Measurements from ENCODE around the gene NTNG2.

The NTNG2 gene

GRCh38 chr9:132176338-132176737 is 14.5 kb downstream of the NTNG2 start:
- no peak for DNase-seq

GRCh38 chr9:132181796-132182313 is 20.0 kb downstream of the NTNG2 start:
- DNase-seq: no peak

GRCh38 chr9:132182314-132183091 is 20.6 kb downstream of the NTNG2 start:
- DNase-seq: no peak

GRCh38 chr9:132183134-132183533 is 21.3 kb downstream of the NTNG2 start:
- DNase-seq: no peak

GRCh38 chr9:132183715-132184114 is 21.9 kb downstream of the NTNG2 start:
- DNase-seq: no peak

- DNase-seq: no peak
Observed at GRCh38 chr9:132184124-132184523, 22.3 kb downstream of the NTNG2 start.

GRCh38 chr9:132185073-132186009 is 23.5 kb downstream of the NTNG2 start:
- DNase-seq: no peak

- DNase-seq: no peak
Observed at GRCh38 chr9:132187121-132187620, 25.3 kb downstream of the NTNG2 start.

- no peak for DNase-seq
Observed at GRCh38 chr9:132190966-132191365, 29.1 kb downstream of the NTNG2 start.

- no peak for DNase-seq
Observed at GRCh38 chr9:132192728-132193127, 30.9 kb downstream of the NTNG2 start.

- DNase-seq: no peak
Observed at GRCh38 chr9:132193227-132194124, 31.6 kb downstream of the NTNG2 start.

GRCh38 chr9:132194508-132194907 is 32.6 kb downstream of the NTNG2 start:
- no peak for DNase-seq

GRCh38 chr9:132197315-132197714 is 35.5 kb downstream of the NTNG2 start:
- DNase-seq: no peak

GRCh38 chr9:132197856-132198550 is 36.1 kb downstream of the NTNG2 start:
- DNase-seq: no peak

GRCh38 chr9:132199056-132199455 is 37.2 kb downstream of the NTNG2 start:
- no peak for DNase-seq

- no peak for DNase-seq
Observed at GRCh38 chr9:132200706-132201105, 38.8 kb downstream of the NTNG2 start.

GRCh38 chr9:132201139-132201538 is 39.3 kb downstream of the NTNG2 start:
- DNase-seq: no peak

GRCh38 chr9:132201780-132202703 is 40.2 kb downstream of the NTNG2 start:
- no peak for DNase-seq

GRCh38 chr9:132204883-132205282 is 43.0 kb downstream of the NTNG2 start:
- no peak for DNase-seq

- no peak for DNase-seq
Observed at GRCh38 chr9:132207215-132207614, 45.4 kb downstream of the NTNG2 start.
